Parathyroid adenoma (tissue), 2 donors: ENCODE results near the gene PCYT2.
A peak's percentile ranks its signal among the peaks of the same experiment; 100 is the strongest.

ENCODE experiments used
- H2AFZ ChIP-seq: fragments of 300-600 bp; sonication (generic); one replicate; pipeline ENCODE4 v1.7.0; 2017; ENCODE audit warnings: antibody characterized with exemption, mild to moderate bottlenecking
- H3K27ac ChIP-seq: fragments of 300-600 bp; sonication (generic); one replicate; pipeline ENCODE4 v1.7.0; 2017
- H3K27me3 ChIP-seq: fragments of 300-600 bp; sonication (generic); one replicate; pipeline ENCODE4 v1.7.0; 2017; ENCODE audit warnings: low read length; ENCODE audit not compliant: control insufficient read depth, insufficient read depth
- H3K36me3 ChIP-seq: fragments of 300-600 bp; sonication (generic); one replicate; pipeline ENCODE4 v1.7.0; 2017; ENCODE audit warnings: low read length; ENCODE audit not compliant: control insufficient read depth, insufficient read depth
- H3K4me1 ChIP-seq: fragments of 300-600 bp; sonication (generic); one replicate; pipeline ENCODE4 v1.7.0; 2017; ENCODE audit warnings: control low read depth
- H3K4me2 ChIP-seq: fragments of 300-600 bp; sonication (generic); one replicate; pipeline ENCODE4 v1.7.0; 2017; ENCODE audit warnings: low read length
- H3K4me3 ChIP-seq: fragments of 300-600 bp; sonication (generic); one replicate; pipeline ENCODE4 v1.7.0; 2017; ENCODE audit warnings: low read depth, low read length
- H3K79me2 ChIP-seq: fragments of 300-600 bp; sonication (generic); one replicate; pipeline ENCODE4 v1.7.0; 2017; ENCODE audit warnings: control low read depth
- H3K9ac ChIP-seq: fragments of 300-600 bp; sonication (generic); one replicate; pipeline ENCODE4 v1.7.0; 2017; ENCODE audit warnings: mild to moderate bottlenecking
- H3K9me3 ChIP-seq: fragments of 300-600 bp; sonication (generic); one replicate; pipeline ENCODE4 v1.7.0; 2017; ENCODE audit warnings: low read length; ENCODE audit not compliant: control insufficient read depth
- CTCF ChIP-seq: fragments of 300-600 bp; sonication (generic); IDR thresholded peaks from one replicate; pipeline ENCODE4 v1.7.0; 2017; ENCODE audit warnings: antibody characterized with exemption, mild to moderate bottlenecking
- donor health status: primary hyperparathyroidism.

Gene PCYT2

DNA sequence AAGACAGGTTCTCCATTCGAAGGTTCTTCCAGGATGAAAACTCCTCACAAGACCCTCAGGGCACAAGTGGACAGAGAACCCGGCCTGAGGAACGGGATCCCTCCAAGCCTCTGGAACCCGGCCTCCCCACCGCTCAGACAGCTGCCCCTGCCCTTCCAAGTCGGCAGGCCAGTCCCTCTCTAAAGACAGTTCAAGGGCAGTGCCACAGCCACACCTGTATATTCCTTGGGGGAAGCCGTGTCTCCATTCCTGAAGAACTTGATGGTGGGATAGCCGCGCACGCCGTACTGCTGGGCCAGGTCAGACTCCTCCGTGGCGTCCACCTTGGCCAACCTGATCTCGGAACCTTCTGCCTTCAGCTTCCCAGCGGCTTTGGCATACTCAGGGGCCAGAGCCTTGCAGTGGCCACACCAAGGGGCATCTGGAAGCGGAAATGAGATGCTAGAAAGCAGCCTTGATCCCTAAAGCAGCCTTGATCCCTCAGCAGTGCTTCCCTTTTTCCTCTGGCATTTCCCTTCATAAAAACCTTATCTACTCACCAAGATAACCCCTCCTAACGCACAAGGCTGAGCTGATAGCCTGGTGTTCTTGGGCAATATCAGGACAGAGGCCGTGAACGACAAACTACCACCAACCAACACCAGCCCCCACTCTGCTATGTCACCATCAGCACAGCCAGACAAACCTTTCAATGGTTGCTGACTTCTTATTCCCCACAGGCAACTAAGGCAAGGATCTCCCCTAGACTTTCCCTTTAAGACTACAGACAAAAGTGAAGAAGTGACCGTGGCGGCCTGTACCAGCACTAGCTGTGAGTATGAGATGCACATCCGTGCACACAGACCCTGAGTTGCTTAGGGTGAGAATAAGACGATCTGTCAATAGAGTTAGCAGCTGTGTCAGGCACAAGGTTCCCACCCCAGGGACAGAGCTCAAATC lies 52.0 kb downstream of the PCYT2 start:
- Histone ChIP-seq H3K79me2 (peaks cover 34% of the 10 kb centered on the region), H3K9ac (no peak overlapping the region), H2AFZ (no peak overlapping the region), H3K27me3 (no peaks in the 10 kb centered on the region), H3K4me2 (peak overlapping the region; percentile 85), H3K36me3 (no peaks in the 10 kb centered on the region), H3K4me3 (peak overlapping the region; percentile 78), H3K4me1 (peaks cover 4% of the 10 kb centered on the region), H3K27ac (peak overlapping the region; percentile 73), H3K9me3 (no peaks in the 10 kb centered on the region)
- no peak for TF ChIP-seq CTCF

- no peak overlapping the region for H3K4me3 ChIP-seq
- no peaks in the 10 kb centered on the region for H3K27me3 ChIP-seq
- TF ChIP-seq CTCF, result no peak
- no peaks in the 10 kb centered on the region for H3K36me3 ChIP-seq
- H3K27ac ChIP-seq, result no peak overlapping the region
- H3K9ac ChIP-seq, result no peak overlapping the region
- H3K4me2 ChIP-seq, result peak overlapping the region; percentile 85
- peaks cover 37% of the 10 kb centered on the region for H3K79me2 ChIP-seq
- no peaks in the 10 kb centered on the region for H3K9me3 ChIP-seq
- H3K4me1 ChIP-seq, result peaks cover 4% of the 10 kb centered on the region
- no peak overlapping the region for H2AFZ ChIP-seq
Measured at GRCh38 chr17:81858170-81858966, 52.8 kb downstream of the PCYT2 start.

- no peak overlapping the region for H3K27ac ChIP-seq
- H3K4me2 ChIP-seq, result no peak overlapping the region
- peaks cover 4% of the 10 kb centered on the region for H3K4me1 ChIP-seq
- TF ChIP-seq CTCF, result no peak
- H3K9me3 ChIP-seq, result no peaks in the 10 kb centered on the region
- H2AFZ ChIP-seq, result no peak overlapping the region
- H3K27me3 ChIP-seq, result no peaks in the 10 kb centered on the region
- peaks cover 35% of the 10 kb centered on the region for H3K79me2 ChIP-seq
- H3K36me3 ChIP-seq, result no peaks in the 10 kb centered on the region
- no peak overlapping the region for H3K9ac ChIP-seq
- no peak overlapping the region for H3K4me3 ChIP-seq
Measured at GRCh38 chr17:81854974-81855774, 56.0 kb downstream of the PCYT2 start.

DNA sequence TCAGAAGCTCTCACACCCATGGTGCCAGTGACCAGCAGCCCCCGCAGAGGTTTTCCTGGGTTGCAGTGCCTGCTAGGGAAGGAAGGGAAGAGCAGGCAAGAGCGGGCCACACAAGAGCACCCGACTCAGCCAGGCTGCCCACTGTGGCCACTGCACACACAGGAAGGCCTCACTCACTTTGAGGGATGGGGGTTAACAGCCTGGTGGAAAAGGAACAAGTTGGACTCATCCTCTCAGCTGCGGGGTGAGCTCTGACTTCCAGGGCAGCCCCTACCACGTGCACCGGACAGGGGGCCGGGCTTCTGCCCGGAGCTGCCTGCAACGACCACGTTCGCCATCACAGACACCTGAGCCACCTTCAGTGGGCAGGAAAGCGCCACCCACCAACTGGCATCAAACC lies 59.0 kb downstream of the PCYT2 start:
- TF ChIP-seq CTCF, result no peak
- H3K27me3 ChIP-seq, result no peaks in the 10 kb centered on the region
- H3K4me1 ChIP-seq, result no peaks in the 10 kb centered on the region
- no peak overlapping the region for H3K4me3 ChIP-seq
- no peak overlapping the region for H2AFZ ChIP-seq
- H3K4me2 ChIP-seq, result no peak overlapping the region
- H3K27ac ChIP-seq, result no peak overlapping the region
- H3K9ac ChIP-seq, result no peak overlapping the region
- H3K36me3 ChIP-seq, result no peaks in the 10 kb centered on the region
- peaks cover 18% of the 10 kb centered on the region for H3K79me2 ChIP-seq
- H3K9me3 ChIP-seq, result no peaks in the 10 kb centered on the region
